GM12878 (cell line): Measurements from ENCODE around the gene TCF7L1.

Experiments
- ATF2 ChIP-seq: IDR thresholded peaks from 2 replicates; pipeline ENCODE4 v1.6.1; 2012; ENCODE audit warnings: low read length, inconsistent platforms
- CTCF ChIP-seq, 3 experiments: IDR thresholded peaks in 2 of 3; conservative IDR thresholded peaks in 1 of 3; 2 replicates each; pipeline ENCODE4 v1.5.1; 2011; ENCODE audit warnings: low read depth in 3 of 3, low read length in 3 of 3, mild to moderate bottlenecking in 3 of 3, control low read depth in 2 of 3, moderate library complexity in 2 of 3, inconsistent platforms in 1 of 3, mixed read lengths in 1 of 3; ENCODE audit not compliant: control insufficient read depth in 2 of 3, insufficient read depth in 1 of 3; ENCODE audit errors: extremely low read depth in 1 of 3
- MLLT1 ChIP-seq: fragments of 450-650 bp; IDR thresholded peaks from 2 replicates; pipeline ENCODE4 v1.6.1; 2016; ENCODE audit warnings: mild to moderate bottlenecking
- PBX3 ChIP-seq: IDR thresholded peaks from 2 replicates; pipeline ENCODE4 v1.6.1; 2011; ENCODE audit warnings: mild to moderate bottlenecking, low read depth, low read length, moderate library complexity; ENCODE audit not compliant: insufficient replicate concordance
- POLR2A ChIP-seq: IDR thresholded peaks from 2 replicates; pipeline ENCODE4 v1.6.1; 2011; ENCODE audit warnings: low read depth, mild to moderate bottlenecking, low read length
- POU2F2 ChIP-seq: IDR thresholded peaks from 3 replicates; pipeline ENCODE4 v1.6.1; 2011; ENCODE audit warnings: low read depth, mild to moderate bottlenecking, low read length, borderline replicate concordance

GRCh38 chr2:85341269-85342029, 208.3 kb downstream of the TCF7L1 start:
- TF ChIP-seq CTCF (IDR thresholded peaks at IDR 0.05 in 2 of 3, conservative IDR thresholded peaks at IDR 0.05 in 1 of 3; ENCODE audit: control insufficient read depth in 2 of 3, extremely low read depth in 1 of 3, insufficient read depth in 1 of 3, low read depth in 3 of 3, low read length in 3 of 3) (no peak), PBX3 (no peak), ATF2 (no peak), MLLT1 (no peak), POU2F2 (no peak), POLR2A (no peak)
